Activated T-helper 1 cell treated with anti-CD3 and anti-CD28 coated beads, Interleukin-12 subunit alpha, Interleukin-12 subunit beta, Interleukin-2, Interleukin-4 antibody, amounts not matched to agents 30 ng/mL and 10 ng/mL and 1 ng/mL, durations not matched to agents 14 hours and 24 hours and 36 hours (primary cell): Measurements from ENCODE around the gene EXOC5. TPM values are rescaled to one million over a fixed set of nuclear protein-coding genes. Genes with fewer than 3 reads are reported as not detected.

Source experiments
- DNase-seq: peaks from one replicate; pipeline ENCODE4 v3.0.0; 2021; ENCODE audit warnings: low spot score
- H3K27ac Mint-ChIP-seq: one replicate; pipeline ENCODE4 v1.8.0; 2021; ENCODE audit warnings: mild to moderate bottlenecking, mixed read lengths
- H3K27me3 Mint-ChIP-seq: one replicate; pipeline ENCODE4 v1.8.0; 2022; ENCODE audit warnings: mild to moderate bottlenecking, moderate library complexity, mixed read lengths; ENCODE audit not compliant: insufficient read depth
- H3K36me3 Mint-ChIP-seq: one replicate; pipeline ENCODE4 v1.8.0; 2021; ENCODE audit warnings: low read depth, mixed read lengths
- H3K4me1 Mint-ChIP-seq: one replicate; pipeline ENCODE4 v1.8.0; 2021; ENCODE audit warnings: low read depth, mixed read lengths
- H3K4me3 Mint-ChIP-seq: one replicate; pipeline ENCODE4 v1.8.0; 2021; ENCODE audit warnings: mild to moderate bottlenecking, moderate library complexity, mixed read lengths
- H3K9me3 Mint-ChIP-seq: one replicate; pipeline ENCODE4 v1.8.0; 2021; ENCODE audit warnings: mixed read lengths
- intact Hi-C: fragments of 100-400 bp; cut with micrococcal nuclease; formaldehyde crosslinking; loops from one replicate; pipeline ENCODE4 v1.15.1; 2024
- total RNA-seq: library from RNA; stranded (reverse); gene quantifications from 2 replicates; pipeline ENCODE4 v1.2.3, GENCODE V29; 2022

EXOC5 gene
- total RNA-seq = 75.9 and 76.6 TPM in 2 replicates

- DNase-seq = peak; percentile 92
- Mint-ChIP-seq H3K36me3 (peaks cover 18% of the 10 kb centered on the region), H3K4me1 (peaks cover 60% of the 10 kb centered on the region), H3K27ac (peak within 1 kb of the TSS; percentile 100), H3K27me3 (no peaks in the 10 kb centered on the region), H3K9me3 (no peaks in the 10 kb centered on the region), H3K4me3 (peak within 1 kb of the TSS; percentile 99)
- intact Hi-C loops = loop anchor here (1.0 to 5.0 kb wide), 8 partner anchors 36 to 1894 kb away; partner anchors contain the start of genes ARID4A, NAA30, PSMA3 and TMEM260
Measured at GRCh38 chr14:57268161-57269069, at the start of gene EXOC5, which contains the start of gene AP5M1. TSS of gene EXOC5 (minus strand) at chr14:57268905. CDS start at chr14:57268648, 257 bp downstream. TSS of gene AP5M1 (plus strand) at chr14:57268971. CDS start at chr14:57269315, 344 bp downstream.

- H3K27me3 Mint-ChIP-seq = no peaks in the 10 kb centered on the region
- H3K27ac Mint-ChIP-seq = no peak overlapping the region
- no peaks in the 10 kb centered on the region for H3K4me1 Mint-ChIP-seq
- no peak overlapping the region for H3K4me3 Mint-ChIP-seq
- H3K36me3 Mint-ChIP-seq = no peaks in the 10 kb centered on the region
- intact Hi-C loops = loop anchor here (1.0 to 10.0 kb wide), 7 partner anchors 117 to 1873 kb away; partner anchors contain the start of gene TBPL2
- DNase-seq = peak; percentile 44
- no peaks in the 10 kb centered on the region for H3K9me3 Mint-ChIP-seq
Measured at GRCh38 chr14:57317248-57317833, 48.6 kb upstream of the EXOC5 start.

GRCh38 chr14:57314396-57315089 lies 45.8 kb upstream of the EXOC5 start:
- H3K27me3 Mint-ChIP-seq = no peaks in the 10 kb centered on the region
- no peaks in the 10 kb centered on the region for H3K4me1 Mint-ChIP-seq
- H3K9me3 Mint-ChIP-seq = no peaks in the 10 kb centered on the region
- intact Hi-C loops = loop anchor here (5.0 to 10.0 kb wide), 3 partner anchors 757 to 1870 kb away; partner anchors contain the start of gene TBPL2
- no peak for DNase-seq
- H3K4me3 Mint-ChIP-seq = no peak overlapping the region
- no peak overlapping the region for H3K27ac Mint-ChIP-seq
- H3K36me3 Mint-ChIP-seq = no peaks in the 10 kb centered on the region

- Mint-ChIP-seq H3K9me3 (no peaks in the 10 kb centered on the region), H3K27me3 (peaks cover 18% of the 10 kb centered on the region), H3K27ac (no peak overlapping the region), H3K36me3 (no peaks in the 10 kb centered on the region), H3K4me1 (no peaks in the 10 kb centered on the region), H3K4me3 (no peak overlapping the region)
- intact Hi-C loops = no loop called here
- no peak for DNase-seq
Measured at GRCh38 chr14:57302883-57303282, 34.2 kb upstream of the EXOC5 start.

- H3K9me3 Mint-ChIP-seq = no peaks in the 10 kb centered on the region
- H3K27me3 Mint-ChIP-seq = peaks cover 1% of the 10 kb centered on the region
- no peaks in the 10 kb centered on the region for H3K36me3 Mint-ChIP-seq
- H3K27ac Mint-ChIP-seq = no peak overlapping the region
- intact Hi-C loops = no loop called here
- H3K4me1 Mint-ChIP-seq = no peaks in the 10 kb centered on the region
- no peak for DNase-seq
- no peak overlapping the region for H3K4me3 Mint-ChIP-seq
Measured at GRCh38 chr14:57299511-57299910, 30.8 kb upstream of the EXOC5 start.

GRCh38 chr14:57297852-57298251 lies 29.1 kb upstream of the EXOC5 start:
- Mint-ChIP-seq H3K9me3 (no peaks in the 10 kb centered on the region), H3K27me3 (no peaks in the 10 kb centered on the region), H3K27ac (no peak overlapping the region), H3K4me3 (no peak overlapping the region), H3K36me3 (no peaks in the 10 kb centered on the region), H3K4me1 (no peaks in the 10 kb centered on the region)
- intact Hi-C loops = no loop called here
- no peak for DNase-seq

- Mint-ChIP-seq H3K9me3 (no peaks in the 10 kb centered on the region), H3K4me3 (no peak overlapping the region), H3K36me3 (peaks cover 4% of the 10 kb centered on the region), H3K4me1 (no peaks in the 10 kb centered on the region), H3K27ac (no peak overlapping the region), H3K27me3 (no peaks in the 10 kb centered on the region)
- intact Hi-C loops = no loop called here
- no peak for DNase-seq
Measured at GRCh38 chr14:57295239-57295638, 26.5 kb upstream of the EXOC5 start.

- Mint-ChIP-seq H3K4me3 (no peak overlapping the region), H3K36me3 (peaks cover 6% of the 10 kb centered on the region), H3K4me1 (no peaks in the 10 kb centered on the region), H3K9me3 (no peaks in the 10 kb centered on the region), H3K27me3 (no peaks in the 10 kb centered on the region), H3K27ac (no peak overlapping the region)
- DNase-seq = no peak
- intact Hi-C loops = no loop called here
Measured at GRCh38 chr14:57293866-57294837, 25.4 kb upstream of the EXOC5 start.

- intact Hi-C loops = no loop called here
- no peak overlapping the region for H3K4me3 Mint-ChIP-seq
Measured at GRCh38 chr14:57291692-57292647, 23.3 kb upstream of the EXOC5 start.

GRCh38 chr14:57290751-57291150 lies 22.0 kb upstream of the EXOC5 start:
- no peak for DNase-seq
- H3K9me3 Mint-ChIP-seq = no peaks in the 10 kb centered on the region
- no peaks in the 10 kb centered on the region for H3K4me1 Mint-ChIP-seq
- intact Hi-C loops = no loop called here
- no peaks in the 10 kb centered on the region for H3K27me3 Mint-ChIP-seq
- H3K4me3 Mint-ChIP-seq = no peak overlapping the region
- no peak overlapping the region for H3K27ac Mint-ChIP-seq
- H3K36me3 Mint-ChIP-seq = peaks cover 6% of the 10 kb centered on the region

More at GRCh38 chr14:57291692-57292647, 23.3 kb upstream of the EXOC5 start:
- DNase-seq = no peak
- Mint-ChIP-seq H3K27ac (no peak overlapping the region), H3K27me3 (no peaks in the 10 kb centered on the region), H3K4me1 (no peaks in the 10 kb centered on the region), H3K9me3 (no peaks in the 10 kb centered on the region), H3K36me3 (peaks cover 6% of the 10 kb centered on the region)

- H3K27ac Mint-ChIP-seq = no peak overlapping the region
- H3K27me3 Mint-ChIP-seq = no peaks in the 10 kb centered on the region
- H3K36me3 Mint-ChIP-seq = peaks cover 20% of the 10 kb centered on the region
- no peak overlapping the region for H3K4me3 Mint-ChIP-seq
- H3K4me1 Mint-ChIP-seq = no peaks in the 10 kb centered on the region
- intact Hi-C loops = no loop called here
- no peaks in the 10 kb centered on the region for H3K9me3 Mint-ChIP-seq
- DNase-seq = no peak
Measured at GRCh38 chr14:57287745-57288144, 19.0 kb upstream of the EXOC5 start.
